ENCODE measurements around the gene MB21D2.

GRCh38 chr3:192844836-192845525 is 72.7 kb downstream of the MB21D2 start:
- no peak for TF ChIP-seq CTCF (IDR thresholded peaks at IDR 0.05)
- TF ChIP-seq POLR2A (IDR thresholded peaks at IDR 0.05): no peak

Measured in adrenal gland (tissue), 5 donors.